HCT116 (cell line): ENCODE results near the gene ADPRHL1. TPM values are rescaled to one million over a fixed set of nuclear protein-coding genes. Genes with fewer than 3 reads are reported as not detected.
"Not testable (repeated sequence)": the region's sequence is repeated elsewhere in the genome, so short reads cannot be mapped to it uniquely, and the experiment has no call there.

Experiments
- ATAC-seq: fragments of 200-7000 bp; cut with Tn5 transposase; 2 replicates; pipeline ENCODE4 v1.9.1; 2020; ENCODE audit warnings: mild to moderate bottlenecking, moderate library complexity
- BruUV-seq: library from RNA; stranded (reverse); fragments of 400-500 nt; replicated peaks from 2 replicates; lab custom pipeline; 2021; lab: Mats Ljungman, UMichigan
- CTCF ChIA-PET: fragments of 300-600 bp; sonication (Branson Sonifier 250); formaldehyde crosslinking; loops from one replicate; lab custom pipeline; 2021; ENCODE audit warnings: antibody characterized with exemption; lab: Charles Lee
- POLR2A ChIA-PET: fragments of 300-600, 350-600 bp; sonication (Branson Sonifier 250); formaldehyde crosslinking; loops from one replicate; lab custom pipeline; 2021; ENCODE audit warnings: antibody characterized with exemption; lab: Charles Lee
- RAD21 ChIA-PET, 2 experiments: fragments of 300-600 bp; sonication (Branson Sonifier 250); formaldehyde crosslinking; loops; one replicate each; lab custom pipeline; 2023; ENCODE audit warnings: low total read pairs in 2 of 2; ENCODE audit not compliant: uncharacterized antibody in 2 of 2, unreplicated experiment in 2 of 2, low non-redundant PET in 1 of 2; lab: Charles Lee
- DNase-seq: peaks from one replicate; pipeline ENCODE4 v3.0.0-alpha.2; 2010; ENCODE audit warnings: low read depth, low spot score
- H2AFZ ChIP-seq: fragments of 200-600 bp; shearing (Covaris generic), sonication (generic); 2 replicates; pipeline ENCODE4 v1.6.1; 2017; ENCODE audit warnings: low read depth, mixed run types, mixed read lengths, antibody characterized with exemption, low read length; ENCODE audit not compliant: poor library complexity, severe bottlenecking
- H3K27ac ChIP-seq: 2 replicates; pipeline ENCODE4 v1.5.1; 2012; ENCODE audit warnings: low read depth, low read length
- H3K27me3 ChIP-seq: fragments of 200-600 bp; sonication (generic); 2 replicates; pipeline ENCODE4 v1.6.1; 2016; ENCODE audit warnings: mixed run types, low read length, mixed read lengths; ENCODE audit not compliant: insufficient read depth
- H3K36me3 ChIP-seq, 2 experiments: fragments of 200-500 bp in 1 of 2; fragments of 200-600 bp in 1 of 2; sonication (Bioruptor generic) in 1 of 2; sonication (generic) in 1 of 2; 2 replicates each; pipeline versions ENCODE4 v1.5.1 to v1.6.1; 2014 to 2016; ENCODE audit warnings: low read length in 2 of 2, inconsistent platforms in 1 of 2, mixed read lengths in 1 of 2, mixed run types in 1 of 2; ENCODE audit not compliant: insufficient read depth in 2 of 2, control insufficient read depth in 1 of 2
- H3K4me1 ChIP-seq, 2 experiments: fragments of 200-600 bp in 1 of 2; sonication (generic) in 1 of 2; 2 replicates each; pipeline versions ENCODE4 v1.5.1 to v1.6.1; 2012 to 2017; ENCODE audit warnings: low read length in 2 of 2, inconsistent platforms in 1 of 2, mild to moderate bottlenecking in 1 of 2, mixed read lengths in 1 of 2, mixed run types in 1 of 2, moderate library complexity in 1 of 2; ENCODE audit not compliant: insufficient read depth in 2 of 2, control insufficient read depth in 1 of 2
- H3K4me2 ChIP-seq: fragments of 200-600 bp; sonication (generic); 2 replicates; pipeline ENCODE4 v1.6.1; 2017; ENCODE audit warnings: mixed run types, low read length, mixed read lengths
- H3K4me3 ChIP-seq, 2 experiments: fragments of 200-600 bp in 1 of 2; sonication (generic) in 1 of 2; replicated peaks in 1 of 2; 2 replicates each; pipeline ENCODE4 v1.5.1; 2011 to 2016; ENCODE audit warnings: low read length in 2 of 2, control low read depth in 1 of 2, low read depth in 1 of 2, mild to moderate bottlenecking in 1 of 2, mixed read lengths in 1 of 2, mixed run types in 1 of 2
- H3K79me2 ChIP-seq: fragments of 200-600 bp; sonication (generic); 2 replicates; pipeline ENCODE4 v1.6.1; 2017; ENCODE audit warnings: mild to moderate bottlenecking, mixed run types, low read length, moderate library complexity, mixed read lengths; ENCODE audit not compliant: insufficient read depth
- H3K9ac ChIP-seq: fragments of 200-600 bp; sonication (generic); 2 replicates; pipeline ENCODE4 v1.6.1; 2016; ENCODE audit warnings: low read length, mixed read lengths
- H3K9me2 ChIP-seq: fragments of 200-600 bp; sonication (generic), shearing (Covaris generic); 2 replicates; pipeline ENCODE4 v1.6.1; 2017; ENCODE audit warnings: mixed run types, mild to moderate bottlenecking, moderate library complexity; ENCODE audit not compliant: insufficient read depth
- H3K9me3 ChIP-seq, 2 experiments: fragments of 200-500 bp in 1 of 2; fragments of 200-600 bp in 1 of 2; sonication (Bioruptor generic) in 1 of 2; sonication (generic) in 1 of 2; 2 replicates each; pipeline ENCODE4 v1.6.1; 2014 to 2017; ENCODE audit warnings: low read length in 2 of 2, mixed read lengths in 2 of 2, inconsistent platforms in 1 of 2, low read depth in 1 of 2, mild to moderate bottlenecking in 1 of 2, mixed run types in 1 of 2, moderate library complexity in 1 of 2; ENCODE audit not compliant: control insufficient read depth in 1 of 2, insufficient read depth in 1 of 2
- H4K20me1 ChIP-seq: fragments of 200-600 bp; sonication (generic), shearing (Covaris generic); 2 replicates; pipeline ENCODE4 v1.6.1; 2017; ENCODE audit warnings: mixed run types, mild to moderate bottlenecking, moderate library complexity; ENCODE audit not compliant: insufficient read depth
- ATF3 ChIP-seq: IDR thresholded peaks from 2 replicates; pipeline ENCODE4 v1.6.1; 2012
- CTCF ChIP-seq, 3 experiments: fragments of 200-600 bp in 1 of 3; sonication (generic) in 1 of 3; IDR thresholded peaks in 2 of 3; conservative IDR thresholded peaks in 1 of 3; 2 replicates each; pipeline ENCODE4 v1.5.1; 2012 to 2017; ENCODE audit warnings: low read depth in 2 of 3, low read length in 2 of 3, antibody characterized with exemption in 1 of 3, borderline replicate concordance in 1 of 3, control low read depth in 1 of 3, mild to moderate bottlenecking in 1 of 3, mixed read lengths in 1 of 3, mixed run types in 1 of 3, moderate library complexity in 1 of 3; ENCODE audit not compliant: insufficient read depth in 1 of 3
- ELF1 ChIP-seq: IDR thresholded peaks from 2 replicates; pipeline ENCODE4 v1.6.1; 2012; ENCODE audit warnings: low read depth, borderline replicate concordance
- EZH2 ChIP-seq: fragments of 200-600 bp; sonication (generic); IDR thresholded peaks from 2 replicates; pipeline ENCODE4 v1.6.1; 2017; ENCODE audit warnings: antibody characterized with exemption, mixed run types
- FOSL1 ChIP-seq: IDR thresholded peaks from 2 replicates; pipeline ENCODE4 v1.6.1; 2012; ENCODE audit warnings: low read depth
- JUND ChIP-seq: IDR thresholded peaks from 2 replicates; pipeline ENCODE4 v1.6.1; 2012
- POLR2A ChIP-seq: IDR thresholded peaks from 2 replicates; pipeline ENCODE4 v1.7.0; 2011; ENCODE audit warnings: borderline replicate concordance; ENCODE audit not compliant: insufficient read depth, insufficient read length; ENCODE audit errors: extremely low read depth
- POLR2AphosphoS5 ChIP-seq: IDR thresholded peaks from 2 replicates; pipeline ENCODE4 v1.6.1; 2011; ENCODE audit warnings: mild to moderate bottlenecking, low read depth, low read length, moderate library complexity
- SP1 ChIP-seq: IDR thresholded peaks from 2 replicates; pipeline ENCODE4 v1.6.1; 2012; ENCODE audit warnings: low read depth
- SRF ChIP-seq: IDR thresholded peaks from 2 replicates; pipeline ENCODE4 v1.6.1; 2012; ENCODE audit warnings: low read depth
- TCF7L2 ChIP-seq: IDR thresholded peaks from 2 replicates; pipeline ENCODE4 v1.7.0; 2011; ENCODE audit warnings: borderline replicate concordance, inconsistent platforms; ENCODE audit not compliant: insufficient read depth, insufficient read length; ENCODE audit errors: extremely low read depth
- YY1 ChIP-seq: IDR thresholded peaks from 2 replicates; pipeline ENCODE4 v1.6.1; 2011; ENCODE audit warnings: low read length, low read depth, moderate library complexity, mild to moderate bottlenecking; ENCODE audit not compliant: insufficient replicate concordance; ENCODE audit errors: extremely low read depth
- ZBTB33 ChIP-seq: IDR thresholded peaks from 2 replicates; pipeline ENCODE4 v1.6.1; 2011; ENCODE audit warnings: mild to moderate bottlenecking, low read length, moderate library complexity; ENCODE audit not compliant: insufficient replicate concordance; ENCODE audit errors: extremely low read depth
- ZFX ChIP-seq: fragments of 450-650 bp; IDR thresholded peaks from 2 replicates; pipeline ENCODE4 v1.6.1; 2017
- ZNF274 ChIP-seq: fragments of 200-500 bp; sonication (Bioruptor generic); IDR thresholded peaks from 2 replicates; pipeline ENCODE4 v1.6.1; 2014; ENCODE audit warnings: mild to moderate bottlenecking, low read depth, low read length, inconsistent platforms
- intact Hi-C: fragments of 100-400 bp; cut with micrococcal nuclease; formaldehyde crosslinking; loops from 2 replicates; pipeline ENCODE4 v1.10.0; 2022
- total RNA-seq: library from RNA; stranded (reverse); gene quantifications from one replicate; pipeline ENCODE4 v1.2.1, GENCODE V29; 2021; ENCODE audit not compliant: unreplicated experiment

The ADPRHL1 gene
- total RNA-seq, 1 experiment from 2014 or later: 12.6 TPM

- TF ChIP-seq CTCF (IDR thresholded peaks at IDR 0.05 in 2 of 3, conservative IDR thresholded peaks at IDR 0.05 in 1 of 3; ENCODE audit: borderline replicate concordance in 1 of 3, insufficient read depth in 1 of 3, low read depth in 2 of 3, low read length in 2 of 3): no peak
- TF ChIP-seq ELF1: no peak
- TF ChIP-seq JUND: no peak
- TF ChIP-seq ZBTB33: no peak
- no peak for TF ChIP-seq ATF3
- TF ChIP-seq ZNF274: no peak
- TF ChIP-seq SP1: no peak
- TF ChIP-seq ZFX: no peak
- TF ChIP-seq TCF7L2: no peak
- no peak for TF ChIP-seq YY1
- TF ChIP-seq POLR2AphosphoS5: no peak
- TF ChIP-seq EZH2: no peak
- no peak for TF ChIP-seq POLR2A
- TF ChIP-seq FOSL1: no peak
- no peak for TF ChIP-seq SRF
- TF ChIP-seq, all 23 proteins: peak for 0
- ChIA-PET POLR2A (interaction anchor here (0.8 kb wide), 1 partner anchor 25 kb away, joined by 3 read pairs; no protein-coding TSS in a partner anchor), RAD21 (no interaction called here), CTCF (interaction anchor here (1.6 kb wide), 1 partner anchor 97 kb away, joined by 5 read pairs; no protein-coding TSS in a partner anchor)
- Histone ChIP-seq H3K4me2 (no peak overlapping the region), H3K9me3 (no peaks in the 10 kb centered on the region), H4K20me1 (no peaks in the 10 kb centered on the region), H3K9ac (no peak overlapping the region), H3K4me1 (no peaks in the 10 kb centered on the region), H3K4me3 (no peak overlapping the region), H3K27ac (no peak overlapping the region), H3K79me2 (no peaks in the 10 kb centered on the region), H2AFZ (no peak overlapping the region), H3K27me3 (no peaks in the 10 kb centered on the region), H3K9me2 (no peaks in the 10 kb centered on the region), H3K36me3 (no peaks in the 10 kb centered on the region)
- ATAC-seq: no peak
- intact Hi-C loops: loop anchor here (2.0 to 5.0 kb wide), 2 partner anchors 99 to 337 kb away; no protein-coding TSS in a partner anchor
- no peak for DNase-seq
- BruUV-seq: no TSS peak
Observed at GRCh38 chr13:113373811-113374485, 79.3 kb downstream of the ADPRHL1 start.

GRCh38 chr13:113371701-113372100 lies 81.6 kb downstream of the ADPRHL1 start:
- H3K79me2 ChIP-seq, DNase-seq, H3K4me3 ChIP-seq, POLR2A ChIA-PET, H2AFZ ChIP-seq, H3K36me3 ChIP-seq, H4K20me1 ChIP-seq, H3K4me1 ChIP-seq, H3K27me3 ChIP-seq, H3K9ac ChIP-seq, H3K27ac ChIP-seq, H3K9me3 ChIP-seq, H3K9me2 ChIP-seq, ATAC-seq, BruUV-seq, RAD21 ChIA-PET, H3K4me2 ChIP-seq: not testable (repeated sequence)
- CTCF ChIA-PET: interaction anchor here (1.2 kb wide), 1 partner anchor 72 kb away, joined by 3 read pairs; no protein-coding TSS in a partner anchor
- intact Hi-C loops: loop anchor here (2.0 to 5.0 kb wide), 2 partner anchors 97 to 334 kb away; no protein-coding TSS in a partner anchor
